ENCODE data around the gene DAAM1. TPM values are rescaled to one million over a fixed set of nuclear protein-coding genes. Genes with fewer than 3 reads are reported as not detected.

The DAAM1 gene
- total RNA-seq, 1 experiment from 2014 or later: 11.5 TPM

DNA sequence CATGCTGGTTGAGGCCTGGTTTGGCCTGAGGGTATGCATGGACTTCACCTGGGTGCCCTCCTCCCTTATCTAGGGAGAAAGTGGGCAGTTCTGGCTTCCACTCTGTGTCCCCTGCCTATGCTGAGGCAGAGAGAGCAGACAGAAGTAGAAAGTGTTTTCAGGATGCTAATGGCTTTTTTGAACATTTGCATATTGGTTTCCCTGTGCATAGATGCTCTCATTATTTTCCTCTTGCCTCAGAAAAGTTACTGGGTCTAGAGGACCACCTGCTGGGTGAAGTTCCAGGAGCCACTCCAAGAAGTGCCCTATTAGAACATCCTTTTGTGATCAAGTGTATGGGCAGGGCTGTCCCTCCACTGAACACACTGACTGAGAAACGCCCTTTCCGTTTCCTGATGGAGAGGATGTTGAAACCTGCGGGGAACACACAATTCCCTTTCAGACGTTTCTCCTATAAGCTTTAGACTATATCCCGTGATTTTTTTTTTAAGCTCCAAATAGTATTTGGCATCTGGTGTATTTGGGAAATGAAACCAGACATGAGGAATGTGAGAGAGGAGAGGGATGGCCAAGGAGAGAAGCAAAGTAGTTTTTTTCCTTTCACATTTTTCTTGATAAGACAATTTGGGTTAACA is 66.6 kb downstream of the DAAM1 start:
- Histone ChIP-seq H3K4me3 (ENCODE audit: low read depth, low read length, poor library complexity, severe bottlenecking) (no peak overlapping the region), H3K27me3 (replicated peaks; ENCODE audit: insufficient read depth, low read depth, low read length, poor library complexity) (no peaks in the 10 kb centered on the region), H3K9me3 (ENCODE audit: low read depth, low read length, poor library complexity, severe bottlenecking) (no peaks in the 10 kb centered on the region), H3K27ac (ENCODE audit: low read depth, low read length, poor library complexity, severe bottlenecking) (no peak overlapping the region), H3K4me1 (ENCODE audit: insufficient read depth, low read length, poor library complexity, severe bottlenecking) (peaks cover 9% of the 10 kb centered on the region), H3K36me3 (ENCODE audit: insufficient read depth, low read length, poor library complexity, severe bottlenecking) (no peaks in the 10 kb centered on the region)
- ChIA-PET CTCF (no interaction called here), POLR2A (ENCODE audit: low non-redundant PET) (interaction anchor here (0.6 kb wide), 1 partner anchor 125 kb away, joined by 8 read pairs; no protein-coding TSS in a partner anchor)
- no peak for TF ChIP-seq EZH2 (IDR thresholded peaks at IDR 0.05; ENCODE audit: borderline replicate concordance, low read depth, low read length, poor library complexity, severe bottlenecking)
- TF ChIP-seq, protein P1, sequence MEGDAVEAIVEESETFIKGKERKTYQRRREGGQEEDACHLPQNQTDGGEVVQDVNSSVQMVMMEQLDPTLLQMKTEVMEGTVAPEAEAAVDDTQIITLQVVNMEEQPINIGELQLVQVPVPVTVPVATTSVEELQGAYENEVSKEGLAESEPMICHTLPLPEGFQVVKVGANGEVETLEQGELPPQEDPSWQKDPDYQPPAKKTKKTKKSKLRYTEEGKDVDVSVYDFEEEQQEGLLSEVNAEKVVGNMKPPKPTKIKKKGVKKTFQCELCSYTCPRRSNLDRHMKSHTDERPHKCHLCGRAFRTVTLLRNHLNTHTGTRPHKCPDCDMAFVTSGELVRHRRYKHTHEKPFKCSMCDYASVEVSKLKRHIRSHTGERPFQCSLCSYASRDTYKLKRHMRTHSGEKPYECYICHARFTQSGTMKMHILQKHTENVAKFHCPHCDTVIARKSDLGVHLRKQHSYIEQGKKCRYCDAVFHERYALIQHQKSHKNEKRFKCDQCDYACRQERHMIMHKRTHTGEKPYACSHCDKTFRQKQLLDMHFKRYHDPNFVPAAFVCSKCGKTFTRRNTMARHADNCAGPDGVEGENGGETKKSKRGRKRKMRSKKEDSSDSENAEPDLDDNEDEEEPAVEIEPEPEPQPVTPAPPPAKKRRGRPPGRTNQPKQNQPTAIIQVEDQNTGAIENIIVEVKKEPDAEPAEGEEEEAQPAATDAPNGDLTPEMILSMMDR (conservative IDR thresholded peaks at IDR 0.05; ENCODE audit: low read depth, low read length): no peak
- no TSS peak for BruUV-seq (replicated peaks)
- intact Hi-C loops (cut with micrococcal nuclease; ENCODE audit: unreplicated experiment): no loop called here
- peak; percentile 23 for DNase-seq (ENCODE audit: low spot score)

GRCh38 chr14:59256331-59256730 is 67.9 kb downstream of the DAAM1 start:
- TF ChIP-seq, protein P1 (conservative IDR thresholded peaks at IDR 0.05; ENCODE audit: low read depth, low read length): no peak
- TF ChIP-seq EZH2 (IDR thresholded peaks at IDR 0.05; ENCODE audit: borderline replicate concordance, low read depth, low read length, poor library complexity, severe bottlenecking): no peak
- CTCF ChIA-PET: no interaction called here
- peaks cover 9% of the 10 kb centered on the region for H3K4me1 ChIP-seq (ENCODE audit: insufficient read depth, low read length, poor library complexity, severe bottlenecking)
- no peaks in the 10 kb centered on the region for H3K36me3 ChIP-seq (ENCODE audit: insufficient read depth, low read length, poor library complexity, severe bottlenecking)
- no peak overlapping the region for H3K27ac ChIP-seq (ENCODE audit: low read depth, low read length, poor library complexity, severe bottlenecking)
- no peaks in the 10 kb centered on the region for H3K27me3 ChIP-seq (replicated peaks; ENCODE audit: insufficient read depth, low read depth, low read length, poor library complexity)
- H3K9me3 ChIP-seq (ENCODE audit: low read depth, low read length, poor library complexity, severe bottlenecking): no peaks in the 10 kb centered on the region
- POLR2A ChIA-PET (ENCODE audit: low non-redundant PET): no interaction called here
- no TSS peak for BruUV-seq (replicated peaks)
- no peak for DNase-seq (ENCODE audit: low spot score)
- intact Hi-C loops (cut with micrococcal nuclease; ENCODE audit: unreplicated experiment): no loop called here
- no peak overlapping the region for H3K4me3 ChIP-seq (ENCODE audit: low read depth, low read length, poor library complexity, severe bottlenecking)

DNA sequence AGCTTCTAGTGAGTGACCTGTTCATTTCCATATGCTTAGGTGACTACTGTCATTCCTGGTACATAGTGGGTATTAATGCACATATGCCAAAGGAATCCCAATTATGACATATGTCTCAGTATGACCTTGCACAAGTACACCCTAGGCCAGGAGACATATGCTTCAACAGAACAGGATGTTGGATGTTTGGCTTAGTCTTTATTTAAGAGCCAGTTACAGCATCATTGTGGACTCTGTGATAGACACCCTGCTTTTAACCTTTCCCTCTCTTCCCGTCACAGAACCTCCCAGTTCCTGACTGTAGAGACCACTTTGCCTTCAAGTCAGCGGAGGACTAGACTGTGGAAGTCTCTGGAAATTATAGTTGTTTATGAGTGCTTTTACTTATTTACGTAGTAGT is 72.9 kb downstream of the DAAM1 start:
- Histone ChIP-seq H3K27ac (ENCODE audit: low read depth, low read length, poor library complexity, severe bottlenecking) (no peak overlapping the region), H3K4me3 (ENCODE audit: low read depth, low read length, poor library complexity, severe bottlenecking) (no peak overlapping the region), H3K9me3 (ENCODE audit: low read depth, low read length, poor library complexity, severe bottlenecking) (no peaks in the 10 kb centered on the region), H3K36me3 (ENCODE audit: insufficient read depth, low read length, poor library complexity, severe bottlenecking) (no peaks in the 10 kb centered on the region), H3K27me3 (replicated peaks; ENCODE audit: insufficient read depth, low read depth, low read length, poor library complexity) (no peaks in the 10 kb centered on the region), H3K4me1 (ENCODE audit: insufficient read depth, low read length, poor library complexity, severe bottlenecking) (no peaks in the 10 kb centered on the region)
- CTCF ChIA-PET: no interaction called here
- TF ChIP-seq, protein P1 (conservative IDR thresholded peaks at IDR 0.05; ENCODE audit: low read depth, low read length): no peak
- intact Hi-C loops (cut with micrococcal nuclease; ENCODE audit: unreplicated experiment): no loop called here
- BruUV-seq (replicated peaks): no TSS peak
- DNase-seq (ENCODE audit: low spot score): no peak
- POLR2A ChIA-PET (ENCODE audit: low non-redundant PET): no interaction called here
